GM12892 (cell line): ENCODE measurements around the gene APBA2.
"Not testable (repeated sequence)": the region's sequence is repeated elsewhere in the genome, so short reads cannot be mapped to it uniquely, and the experiment has no call there.

Source experiments
- POLR2A ChIP-seq: IDR thresholded peaks from 2 replicates; pipeline ENCODE4 v1.6.1; 2011; ENCODE audit warnings: low read depth, low read length, control low read depth
- POLR2AphosphoS5 ChIP-seq: IDR thresholded peaks from 2 replicates; pipeline ENCODE4 v1.6.1; 2011; ENCODE audit warnings: low read depth, low read length, control low read depth
- TAF1 ChIP-seq: IDR thresholded peaks from 2 replicates; pipeline ENCODE4 v1.6.1; 2011; ENCODE audit warnings: low read depth, mild to moderate bottlenecking, control low read depth, low read length, borderline replicate concordance

DNA sequence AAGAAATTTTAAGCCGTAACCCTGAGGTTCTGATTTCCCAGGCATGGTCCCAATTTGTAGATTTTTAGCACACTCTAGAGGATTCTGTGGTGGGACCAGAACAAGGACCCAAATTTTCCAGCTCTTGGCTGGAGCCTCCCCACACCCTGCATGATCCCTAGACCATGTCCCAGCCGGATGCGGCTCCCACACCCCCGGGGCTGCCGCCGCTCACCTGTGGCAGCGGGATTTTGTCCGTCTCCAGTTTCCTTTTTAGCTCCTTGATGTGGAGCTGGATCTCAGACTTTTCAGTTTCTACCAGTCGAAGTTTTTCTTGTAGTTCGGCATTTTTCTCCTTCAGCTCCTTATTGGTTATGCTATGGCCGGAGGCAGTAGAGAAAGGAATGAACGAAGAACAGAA is 42.3 kb upstream of the APBA2 start:
- not testable (repeated sequence) for TF ChIP-seq POLR2A, POLR2AphosphoS5, TAF1
